CD4-positive, alpha-beta T cell treated with Interleukin-21 for 1 hour (primary cell): ENCODE measurements around the gene SMAD2.
"Not testable (repeated sequence)": the region's sequence is repeated elsewhere in the genome, so short reads cannot be mapped to it uniquely, and the experiment has no call there.

Experiments
- DNase-seq: peaks from one replicate; pipeline ENCODE4 v3.0.0-alpha.2; 2020

The SMAD2 gene

GRCh38 chr18:47930199-47930930 is at the start of gene SMAD2:
Gene SMAD2, minus strand, starts transcription at chr18:47930659. Its CDS starts 33,903 bp downstream, at chr18:47896756.
- peak; percentile 78 for DNase-seq

- DNase-seq: no peak
Observed at GRCh38 chr18:47979611-47980200, 49.2 kb upstream of the SMAD2 start.

- DNase-seq: no peak
Observed at GRCh38 chr18:47978603-47979002, 48.1 kb upstream of the SMAD2 start.

DNA sequence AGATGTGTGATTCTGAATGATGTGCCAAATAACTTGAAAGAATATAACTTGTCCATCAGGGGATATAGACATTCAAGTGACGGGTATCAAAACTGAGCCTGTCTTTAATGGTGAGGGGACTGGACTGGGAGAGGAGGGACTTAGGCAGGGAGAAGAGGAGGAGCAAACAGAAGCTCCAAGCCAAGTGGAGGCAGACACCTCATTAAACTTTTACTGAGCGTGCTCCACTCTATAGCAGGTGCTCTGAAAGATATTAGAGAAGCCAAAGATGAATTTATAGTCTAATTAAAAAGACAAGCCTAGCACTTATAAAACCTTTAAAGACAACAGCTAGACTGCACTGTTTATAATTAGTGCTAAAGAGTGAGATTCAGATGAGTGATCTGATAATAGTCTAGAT is 47.7 kb upstream of the SMAD2 start:
- DNase-seq: no peak

DNA sequence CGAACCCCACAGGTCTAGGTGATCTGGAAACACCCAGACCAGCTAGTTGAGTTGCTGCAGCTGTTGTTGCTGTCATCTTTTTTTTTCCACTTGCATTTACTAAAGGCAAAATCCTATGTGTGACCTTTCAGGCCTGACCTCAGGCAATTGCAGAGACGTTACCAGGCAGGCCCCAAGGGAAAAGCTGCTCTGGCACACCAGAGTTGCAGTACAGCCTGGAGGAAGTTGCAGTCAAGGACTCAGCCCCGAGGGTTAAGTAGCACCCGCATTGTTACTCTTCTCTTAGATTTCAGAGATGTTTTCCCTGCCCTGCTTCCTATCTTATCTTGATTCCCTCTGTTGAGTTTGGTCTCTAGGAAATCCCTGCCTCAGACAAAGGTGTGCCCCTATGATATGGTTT is 45.2 kb upstream of the SMAD2 start:
- DNase-seq: no peak

DNA sequence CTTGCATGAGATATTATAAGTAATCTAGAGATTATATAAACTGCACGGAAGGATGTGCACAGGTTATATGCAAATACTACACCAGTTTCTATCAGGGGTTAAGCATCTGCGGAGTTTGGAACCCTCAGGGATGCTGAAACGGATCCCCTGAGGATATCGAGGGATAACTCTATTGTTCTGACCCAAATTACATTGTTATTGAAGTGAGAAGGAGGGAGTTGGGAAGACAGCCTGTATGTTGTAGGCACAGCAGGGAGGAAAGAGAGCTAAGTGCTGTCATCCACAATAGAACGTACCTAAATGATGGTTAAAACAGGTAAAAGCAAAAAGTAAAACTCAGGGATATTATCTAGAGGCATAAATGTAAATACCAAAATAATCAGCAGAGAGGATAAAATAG is 44.6 kb upstream of the SMAD2 start:
- no peak for DNase-seq

DNA sequence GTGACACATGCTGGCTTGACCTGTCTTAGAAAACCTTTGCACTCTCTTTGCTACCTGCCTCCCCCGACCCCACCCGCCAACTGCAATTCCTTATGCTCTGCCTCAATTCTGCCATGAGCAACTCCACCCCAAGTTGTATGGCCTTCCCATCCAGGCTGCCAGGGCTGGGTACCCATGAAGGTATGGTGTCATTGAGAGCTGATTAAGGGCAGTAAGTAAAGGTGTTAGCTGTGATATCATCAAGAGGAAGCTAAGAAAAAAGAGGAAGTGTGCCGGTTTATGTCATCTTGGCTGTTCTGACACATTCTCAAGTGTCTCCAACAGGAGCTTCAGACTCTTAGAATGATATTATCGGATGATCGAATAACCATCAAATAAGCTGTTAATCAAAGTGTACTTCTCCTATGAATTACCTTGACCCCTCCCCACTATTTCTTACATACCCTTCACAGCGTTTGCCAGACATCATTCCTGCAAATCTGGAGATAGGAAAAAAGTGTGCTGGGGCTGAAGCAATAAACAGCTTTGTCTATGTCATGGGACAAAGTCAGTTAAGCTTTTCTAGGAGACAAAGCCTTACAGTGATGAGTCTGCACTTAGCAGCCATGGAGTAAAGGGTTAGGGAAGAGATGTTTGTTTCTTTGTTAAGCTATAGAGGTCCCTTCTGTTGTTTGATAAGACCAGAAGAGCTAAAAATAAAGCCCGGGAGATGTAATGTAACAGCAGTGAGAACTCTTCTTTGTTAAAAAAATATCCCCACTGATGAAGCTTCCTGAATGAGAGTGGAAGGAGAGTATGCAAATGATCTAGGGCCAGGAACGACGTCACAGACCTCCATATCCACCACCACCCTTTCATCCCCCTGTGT is 40.4 kb upstream of the SMAD2 start:
- no peak for DNase-seq

DNA sequence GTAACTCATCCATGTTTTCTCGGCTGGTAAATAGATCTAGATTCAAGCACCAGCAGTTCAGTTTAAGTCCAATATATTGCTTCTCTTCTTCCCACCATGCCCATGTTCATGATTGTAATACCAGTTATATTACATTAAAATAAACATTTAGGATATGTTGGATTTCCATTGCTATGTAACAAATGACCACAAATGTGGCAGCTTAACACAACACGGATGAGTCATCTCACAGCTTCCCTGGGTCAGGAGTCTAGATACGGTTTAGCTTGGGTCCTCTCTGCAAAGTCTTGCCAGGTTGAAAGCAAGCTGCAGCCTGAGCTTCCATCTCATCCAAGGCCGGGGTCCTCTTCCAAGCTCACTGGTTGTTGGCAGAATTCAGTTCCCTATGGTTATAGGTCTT is 39.4 kb upstream of the SMAD2 start:
- no peak for DNase-seq

DNA sequence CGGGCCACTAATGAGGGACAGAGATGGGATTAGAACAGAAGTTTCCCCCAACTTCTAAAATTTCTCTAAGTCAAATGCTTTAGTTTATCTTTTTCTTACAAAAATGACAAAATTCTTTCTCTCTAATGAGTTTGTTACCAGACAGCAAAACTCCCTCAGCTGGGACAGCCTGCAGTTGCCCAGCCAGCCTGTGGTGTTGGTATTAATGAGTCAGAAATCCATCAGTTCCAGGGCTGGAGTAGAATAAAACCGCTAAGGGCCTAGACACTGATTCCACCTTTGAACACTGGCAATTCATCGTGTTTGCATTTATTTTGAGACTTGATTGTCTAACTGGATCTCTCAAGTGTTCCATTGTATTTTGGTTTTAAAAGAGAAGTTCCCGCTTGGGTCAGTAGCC is 38.3 kb upstream of the SMAD2 start:
- DNase-seq: no peak

DNA sequence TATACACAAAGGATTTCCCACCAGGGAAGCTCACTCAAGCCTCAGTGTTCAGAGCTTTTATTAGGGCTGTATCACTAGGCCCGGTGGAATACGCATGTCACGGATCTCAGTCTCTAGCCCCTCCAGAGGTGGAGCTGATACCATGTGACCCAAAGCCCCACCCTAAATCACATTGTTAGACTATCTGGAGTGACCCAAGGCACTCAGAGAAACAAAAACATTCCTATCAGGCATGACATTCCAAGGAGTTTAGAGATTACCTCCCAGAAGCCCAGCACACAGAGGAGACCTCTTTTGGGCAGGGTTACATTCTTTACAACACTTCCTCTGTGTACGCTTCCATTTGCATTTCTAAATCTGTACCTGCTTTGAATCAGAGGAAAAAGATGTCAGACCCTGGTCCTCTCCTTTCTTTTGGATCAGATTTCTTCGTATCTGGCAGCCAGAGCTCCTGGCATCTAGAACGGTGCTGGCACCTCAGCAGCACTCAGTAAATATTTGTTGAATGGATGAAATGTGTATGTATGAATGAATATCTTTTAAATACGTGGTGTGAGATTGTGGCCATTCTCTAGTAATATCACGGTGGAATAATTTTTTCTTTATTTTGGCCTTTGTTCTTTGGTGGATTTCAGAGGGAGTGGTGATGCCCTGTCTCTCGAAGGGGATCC is 37.7 kb upstream of the SMAD2 start:
- no peak for DNase-seq

- DNase-seq: no peak
Observed at GRCh38 chr18:47964053-47964452, 33.6 kb upstream of the SMAD2 start.

DNA sequence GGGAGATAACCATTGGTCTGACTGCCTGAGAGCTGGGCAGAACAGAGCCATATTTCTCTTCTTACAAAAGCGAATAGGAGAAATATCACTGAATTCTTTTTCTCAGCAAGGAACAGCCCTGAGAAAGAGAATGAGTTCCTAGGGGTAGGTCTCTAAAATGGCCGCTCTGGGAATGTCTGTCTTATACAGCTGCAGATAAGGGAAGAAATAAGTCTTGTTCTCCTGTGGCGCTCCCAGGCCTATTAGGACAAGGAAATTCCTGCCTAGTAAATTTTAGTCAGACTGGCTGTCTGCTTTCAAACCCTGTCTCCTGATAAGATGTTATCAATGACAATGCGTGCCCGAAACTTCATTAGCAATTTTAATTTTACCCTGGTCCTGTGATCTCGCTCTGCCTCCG is 30.5 kb upstream of the SMAD2 start:
- not testable (repeated sequence) for DNase-seq

DNA sequence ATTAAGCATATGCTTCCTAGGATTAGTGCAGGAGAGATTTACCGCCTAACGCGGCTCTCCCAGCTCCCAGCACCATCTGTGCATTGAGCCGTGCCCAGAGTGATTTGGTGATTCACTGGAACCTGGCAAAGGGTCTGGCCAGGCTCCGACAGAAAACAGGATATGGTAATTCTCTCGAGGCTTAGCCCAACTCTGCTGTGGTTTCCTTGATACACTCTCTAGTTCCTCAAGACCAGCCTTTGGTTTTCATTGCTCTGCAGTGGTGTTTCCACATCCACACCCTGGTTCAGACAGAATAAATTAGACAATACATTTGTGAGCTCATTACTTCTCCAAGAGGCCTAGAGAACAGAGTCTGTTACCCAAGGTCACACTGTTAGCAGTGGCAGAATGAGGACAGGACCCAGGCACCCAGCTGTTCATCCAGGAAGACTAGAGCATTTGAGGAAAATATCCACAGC is 23.0 kb upstream of the SMAD2 start:
- peak; percentile 32 for DNase-seq

GRCh38 chr18:47950511-47950910 is 20.1 kb upstream of the SMAD2 start:
- DNase-seq: no peak

GRCh38 chr18:47949202-47949601 is 18.7 kb upstream of the SMAD2 start:
- DNase-seq: no peak

GRCh38 chr18:47946889-47947288 is 16.4 kb upstream of the SMAD2 start:
- DNase-seq: no peak

DNA sequence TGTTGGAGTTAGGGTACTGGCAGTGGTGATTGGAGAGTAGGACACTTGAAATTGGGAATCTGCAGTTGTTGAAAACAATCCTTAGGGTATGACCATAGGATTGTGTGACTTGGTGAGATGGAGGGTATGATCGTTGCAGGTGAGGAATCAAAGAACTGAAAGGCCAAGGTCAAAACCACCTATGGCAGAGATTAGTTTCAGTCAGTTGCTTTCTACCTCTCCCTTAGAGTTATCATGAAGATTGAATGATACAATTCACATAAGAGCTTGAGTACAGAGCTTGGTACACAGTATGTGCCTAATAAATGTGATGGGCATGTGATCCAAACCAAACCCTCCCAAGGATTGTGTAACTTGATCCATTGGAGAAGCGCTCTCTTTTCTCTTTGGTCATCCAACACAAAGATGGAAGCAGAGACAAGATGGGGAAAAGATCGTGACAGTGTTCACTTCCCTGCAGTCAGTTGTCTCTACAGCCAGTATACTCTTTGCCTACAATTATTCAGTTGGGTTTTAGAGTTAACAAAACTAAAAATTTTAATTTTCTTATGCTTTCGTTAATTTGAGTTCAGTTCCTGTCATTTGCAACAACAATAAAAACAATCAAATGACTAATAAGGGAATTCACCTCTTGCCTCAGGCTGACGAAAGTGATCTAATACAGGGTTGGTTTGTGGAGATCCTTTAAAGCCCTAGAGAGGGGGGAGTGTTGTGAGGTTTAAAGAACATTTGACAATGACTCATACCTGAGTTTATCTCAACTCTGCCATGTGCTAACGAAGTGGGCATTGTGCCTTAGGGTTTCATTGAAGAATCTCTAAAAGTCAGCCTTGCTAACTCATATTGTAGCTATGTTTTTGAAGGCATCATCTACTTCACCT is 14.8 kb upstream of the SMAD2 start:
- no peak for DNase-seq

- no peak for DNase-seq
Observed at GRCh38 chr18:47936952-47937351, 6.5 kb upstream of the SMAD2 start.

DNA sequence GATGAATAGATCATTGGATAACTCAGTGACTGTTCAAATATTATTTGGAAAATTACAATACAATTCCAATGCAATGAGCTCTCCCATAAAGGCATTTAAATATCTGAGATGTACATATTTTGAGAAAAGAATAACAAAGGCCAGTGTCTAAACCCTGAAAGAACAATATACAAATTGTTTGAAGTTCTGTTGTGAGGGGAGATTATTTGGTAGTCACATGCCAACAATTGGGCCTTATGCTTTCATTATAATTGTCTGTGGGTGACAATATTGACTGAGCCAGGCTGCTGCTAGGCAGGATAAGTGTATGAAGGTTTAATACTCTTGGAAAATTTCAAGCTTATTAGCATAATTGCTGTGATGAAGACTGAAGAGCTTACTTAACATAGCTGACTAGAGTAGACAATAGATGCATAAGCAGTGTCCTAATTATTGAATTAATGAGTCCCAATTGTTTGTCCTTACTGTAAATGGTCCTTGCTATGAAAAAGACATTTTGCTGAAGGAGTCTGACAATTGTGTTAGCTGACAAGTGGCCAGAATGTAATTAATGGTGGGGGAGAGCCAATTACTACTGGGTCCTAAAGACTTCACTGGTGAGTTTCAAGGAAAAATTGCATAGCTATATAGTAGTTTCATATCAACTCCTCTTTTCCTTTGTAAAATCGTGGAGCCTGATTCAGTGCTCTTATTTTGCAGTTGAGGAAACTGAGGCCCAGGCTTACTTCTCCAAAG is 5.0 kb upstream of the SMAD2 start:
- DNase-seq: no peak

GRCh38 chr18:47932603-47933002 is 2.1 kb upstream of the SMAD2 start:
- DNase-seq: no peak

DNA sequence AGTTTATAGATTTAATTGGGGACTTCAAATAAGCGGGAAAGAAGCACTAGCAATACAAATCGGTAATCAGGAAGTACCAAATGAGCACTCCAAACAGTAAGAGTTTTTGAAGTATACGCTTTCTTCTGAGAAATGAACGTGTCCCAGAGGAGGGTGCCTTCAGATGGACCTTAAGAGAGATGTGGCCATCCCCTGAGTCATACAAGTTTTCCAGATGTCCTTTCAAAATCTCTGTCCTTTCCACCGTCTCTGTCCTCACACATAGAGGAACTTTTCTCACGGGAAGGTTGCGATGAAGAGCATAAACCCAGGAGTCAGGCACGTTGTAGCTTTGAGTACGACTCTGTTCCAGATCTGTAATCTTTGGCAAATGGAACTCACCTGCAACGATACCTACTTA is 1.7 kb upstream of the SMAD2 start:
- no peak for DNase-seq
